HG02763 (cell line): Measurements from ENCODE around the gene SMIM5.

ENCODE experiments used
- ATAC-seq: cut with Tn5 transposase; IDR thresholded peaks from one replicate; pipeline ENCODE4 v1.9.1; 2021; ENCODE audit warnings: mild to moderate bottlenecking, moderate library complexity; ENCODE audit not compliant: unreplicated experiment

The SMIM5 gene

GRCh38 chr17:75639327-75639726 lies 6.1 kb downstream of the SMIM5 start:
- no peak for ATAC-seq

- no peak for ATAC-seq
These were observed 6.7 kb downstream of the SMIM5 start for GRCh38 chr17:75639771-75640555.

- ATAC-seq = no peak
These were observed 7.4 kb downstream of the SMIM5 start for GRCh38 chr17:75640556-75641119.

- no peak for ATAC-seq
These were observed 8.1 kb downstream of the SMIM5 start for GRCh38 chr17:75641343-75641742.

GRCh38 chr17:75642182-75642783 lies 9.0 kb downstream of the SMIM5 start:
- ATAC-seq = no peak

- ATAC-seq = no peak
These were observed 9.8 kb downstream of the SMIM5 start for GRCh38 chr17:75642784-75643642.

GRCh38 chr17:75643643-75644017 lies 10.4 kb downstream of the SMIM5 start:
- no peak for ATAC-seq

GRCh38 chr17:75645501-75645888 lies 12.3 kb downstream of the SMIM5 start:
- no peak for ATAC-seq

- ATAC-seq = peak; percentile 86
These were observed 12.8 kb downstream of the SMIM5 start for GRCh38 chr17:75645889-75646637.

GRCh38 chr17:75646638-75646992 lies 13.4 kb downstream of the SMIM5 start:
- no peak for ATAC-seq

GRCh38 chr17:75647061-75647460 lies 13.8 kb downstream of the SMIM5 start:
- no peak for ATAC-seq

GRCh38 chr17:75647921-75648320 lies 14.7 kb downstream of the SMIM5 start:
- no peak for ATAC-seq

- ATAC-seq = no peak
These were observed 16.5 kb downstream of the SMIM5 start for GRCh38 chr17:75649687-75650086.

- ATAC-seq = no peak
These were observed 17.6 kb downstream of the SMIM5 start for GRCh38 chr17:75650874-75651273.

GRCh38 chr17:75652341-75652740 lies 19.1 kb downstream of the SMIM5 start:
- ATAC-seq = no peak

- no peak for ATAC-seq
These were observed 19.8 kb downstream of the SMIM5 start for GRCh38 chr17:75652934-75653549.

- ATAC-seq = no peak
These were observed 20.9 kb downstream of the SMIM5 start for GRCh38 chr17:75654176-75654575.

GRCh38 chr17:75658237-75658636 lies 25.0 kb downstream of the SMIM5 start:
- no peak for ATAC-seq

- no peak for ATAC-seq
These were observed 28.3 kb downstream of the SMIM5 start for GRCh38 chr17:75661531-75661930.

- ATAC-seq = no peak
These were observed 29.3 kb downstream of the SMIM5 start for GRCh38 chr17:75662511-75662910.
